K562 (cell line): Measurements from ENCODE around the gene RIOK3. TPM values are rescaled to one million over a fixed set of nuclear protein-coding genes. Genes with fewer than 3 reads are reported as not detected.

Source experiments
- ATAC-seq: fragments of 200-7000 bp; cut with Tn5 transposase; 3 replicates; pipeline ENCODE4 v1.9.1; 2020; ENCODE audit warnings: moderate library complexity
- BruUV-seq: library from RNA; stranded (reverse); fragments of 400-500 nt; replicated peaks from 2 replicates; lab custom pipeline; 2021; lab: Mats Ljungman, UMichigan
- CTCF ChIA-PET: fragments of 300-600 bp; formaldehyde crosslinking; extraction: SDS; loops from one replicate; lab custom pipeline; 2021; ENCODE audit warnings: low intra/inter-chr PET ratio; lab: Yijun Ruan, JAX
- POLR2A ChIA-PET: fragments of 300-600, 350-650 bp; sonication (Branson Sonifier 250); formaldehyde crosslinking; extraction: SDS; loops from one replicate; lab custom pipeline; 2021; ENCODE audit warnings: antibody characterized with exemption, inconsistent platforms; lab: Yijun Ruan, JAX
- DNase-seq, 4 experiments: peaks; one replicate each; pipeline versions ENCODE4 v3.0.0 to v3.0.0-alpha.2; 2011 to 2018; ENCODE audit warnings: low spot score in 3 of 4, mixed read lengths in 3 of 4; ENCODE audit errors: extremely low read depth in 1 of 4
- FAIRE-seq: peaks from 2 replicates; lab custom pipeline; 2011; peaks lifted over from hg19 to GRCh38; lab: Jason Lieb, UNC
- H2AFZ ChIP-seq: 2 replicates; pipeline ENCODE4 v1.6.0; 2011; ENCODE audit warnings: low read depth, low read length, control low read depth, inconsistent platforms
- H3K27ac ChIP-seq: fragments of 200-600 bp; 3 replicates; pipeline ENCODE4 v1.8.0; 2011; ENCODE audit warnings: low read depth, mild to moderate bottlenecking, control low read depth, inconsistent platforms, low read length, moderate library complexity, mixed read lengths; ENCODE audit errors: extremely low read depth
- H3K27me3 ChIP-seq, 2 experiments: fragments of 300-600 bp in 1 of 2; 2 replicates in 1 of 2; 3 replicates in 1 of 2; pipeline versions ENCODE4 v1.6.0 to v1.8.0; 2011; ENCODE audit warnings: inconsistent platforms in 2 of 2, low read length in 2 of 2, mild to moderate bottlenecking in 1 of 2, mixed read lengths in 1 of 2, moderate library complexity in 1 of 2; ENCODE audit not compliant: control insufficient read depth in 2 of 2, insufficient read depth in 2 of 2
- H3K36me3 ChIP-seq: fragments of 300-600 bp; 3 replicates; pipeline ENCODE4 v1.8.0; 2011; ENCODE audit warnings: mild to moderate bottlenecking, low read length, inconsistent platforms; ENCODE audit not compliant: control insufficient read depth, insufficient read depth
- H3K4me1 ChIP-seq, 2 experiments: fragments of 200-600 bp in 1 of 2; replicated peaks in 1 of 2; 2 replicates in 1 of 2; 3 replicates in 1 of 2; pipeline versions ENCODE4 v1.5.1 to v1.8.0; 2011; ENCODE audit warnings: inconsistent platforms in 2 of 2, low read length in 2 of 2, mild to moderate bottlenecking in 1 of 2, mixed read lengths in 1 of 2, moderate library complexity in 1 of 2; ENCODE audit not compliant: control insufficient read depth in 2 of 2, insufficient read depth in 2 of 2
- H3K4me2 ChIP-seq: 2 replicates; pipeline ENCODE4 v1.6.1; 2011; ENCODE audit warnings: low read length, control low read depth, inconsistent platforms, mixed read lengths; ENCODE audit not compliant: insufficient read depth
- H3K4me3 ChIP-seq: fragments of 200-600 bp; sonication (generic), shearing (Covaris generic); 2 replicates; pipeline ENCODE4 v1.5.1; 2016; ENCODE audit warnings: control low read depth, inconsistent platforms
- H3K79me2 ChIP-seq: fragments of 200-600 bp; 3 replicates; pipeline ENCODE4 v1.8.0; 2011; ENCODE audit warnings: low read length, inconsistent platforms; ENCODE audit not compliant: control insufficient read depth, insufficient read depth
- H3K9ac ChIP-seq, 2 experiments: 2 replicates each; pipeline versions ENCODE4 v1.6.0 to v1.6.1; 2011; ENCODE audit warnings: low read depth in 2 of 2, low read length in 2 of 2, control low read depth in 1 of 2, inconsistent platforms in 1 of 2, mild to moderate bottlenecking in 1 of 2, mixed read lengths in 1 of 2; ENCODE audit not compliant: insufficient read depth in 1 of 2
- H3K9me1 ChIP-seq: one replicate; pipeline ENCODE4 v1.6.0; 2011; ENCODE audit warnings: inconsistent platforms, mild to moderate bottlenecking, low read length, moderate library complexity; ENCODE audit not compliant: control insufficient read depth, insufficient read depth
- H3K9me3 ChIP-seq: replicated peaks from 2 replicates; pipeline ENCODE4 v1.5.1; 2011; ENCODE audit warnings: low read depth, low read length, inconsistent platforms; ENCODE audit not compliant: control insufficient read depth, insufficient read depth
- H4K20me1 ChIP-seq: replicated peaks from 2 replicates; pipeline ENCODE4 v1.6.1; 2011; ENCODE audit warnings: low read length, inconsistent platforms, mixed read lengths; ENCODE audit not compliant: control insufficient read depth, insufficient read depth
- ATF6 ChIP-seq: sonication (generic); formaldehyde crosslinking; IDR thresholded peaks from 2 replicates; pipeline ENCODE4 v1.4.0; 2020; ENCODE audit warnings: mild to moderate bottlenecking, missing genetic modification reagents
- CREM ChIP-seq: IDR thresholded peaks from 2 replicates; pipeline ENCODE4 v1.6.1; 2014; ENCODE audit warnings: antibody characterized with exemption, low read depth
- HDAC1 ChIP-seq, 2 experiments: fragments of 450-650 bp; IDR thresholded peaks; 2 replicates each; pipeline ENCODE4 v1.6.1; 2016 to 2017; ENCODE audit warnings: inconsistent platforms in 1 of 2, mild to moderate bottlenecking in 1 of 2, moderate library complexity in 1 of 2
- MEIS2 ChIP-seq: fragments of 450-650 bp; IDR thresholded peaks from 2 replicates; pipeline ENCODE4 v1.6.1; 2014; ENCODE audit warnings: mild to moderate bottlenecking; ENCODE audit not compliant: partially characterized antibody
- NFIX ChIP-seq: fragments of 250-450 bp; sonication (Bioruptor Pico); IDR thresholded peaks from 2 replicates; pipeline ENCODE4 v1.4.0; 2020; ENCODE audit warnings: low read depth, mild to moderate bottlenecking, moderate library complexity
- PKNOX1 ChIP-seq: fragments of 450-650 bp; IDR thresholded peaks from 2 replicates; pipeline ENCODE4 v1.6.1; 2016
- TEAD4 ChIP-seq, 2 experiments: sonication (generic) in 1 of 2; formaldehyde crosslinking in 1 of 2; IDR thresholded peaks; 2 replicates each; pipeline versions ENCODE4 v1.6.1 to v1.8.0; 2012 to 2022; ENCODE audit warnings: borderline replicate concordance in 1 of 2, inconsistent platforms in 1 of 2, low read length in 1 of 2, mild to moderate bottlenecking in 1 of 2, missing genetic modification reagents in 1 of 2
- ZBTB43 ChIP-seq: sonication (generic); formaldehyde crosslinking; IDR thresholded peaks from 2 replicates; pipeline ENCODE4 v1.8.0; 2023; ENCODE audit warnings: mild to moderate bottlenecking, missing genetic modification reagents
- ZFPM2 ChIP-seq: fragments of 250-450 bp; sonication (Bioruptor Pico); IDR thresholded peaks from 2 replicates; pipeline ENCODE4 v1.5.1; 2022; ENCODE audit warnings: mild to moderate bottlenecking
- ZFX ChIP-seq: sonication (generic); formaldehyde crosslinking; IDR thresholded peaks from 2 replicates; pipeline ENCODE4 v1.8.0; 2022; ENCODE audit warnings: mild to moderate bottlenecking, missing genetic modification reagents, moderate library complexity
- ZNF668 ChIP-seq: fragments of 250-450 bp; sonication (Bioruptor Pico); IDR thresholded peaks from 2 replicates; pipeline ENCODE4 v1.8.0; 2022; ENCODE audit warnings: mild to moderate bottlenecking, inconsistent platforms
- ZSCAN32 ChIP-seq: fragments of 450-650 bp; formaldehyde crosslinking; IDR thresholded peaks from 2 replicates; pipeline ENCODE4 v1.4.0; 2020; ENCODE audit warnings: mild to moderate bottlenecking, moderate library complexity
- WGBS: fragments of 100-300 bp; shearing (Covaris generic); methylation state at CpG from one replicate; pipeline ENCODE4 v1.1.6; 2016; ENCODE audit warnings: low coverage, mixed read lengths; ENCODE audit not compliant: insufficient coverage; ENCODE audit errors: missing lambda C conversion rate; 5-methylcytosine and 5-hydroxymethylcytosine counted together
- in situ Hi-C: fragments of 300-500 bp; cut with MboI; formaldehyde crosslinking; loops from 4 replicates; pipeline ENCODE4 v1.15.0; 2018; ENCODE audit warnings: inconsistent platforms, mixed read lengths
- intact Hi-C: fragments of 100-400 bp; cut with micrococcal nuclease; formaldehyde crosslinking; loops from 2 replicates; pipeline ENCODE4 v1.14.2; 2022
- polyA plus RNA-seq, 8 experiments: library from polyadenylated mRNA; depleted of rRNA in 4 of 8; stranded (reverse) in 5 of 8; unstranded in 3 of 8; fragments of >200 nt; fragmentation: Nextera tagmentation in 2 of 8; fragmentation: Illumina TruSeq in 1 of 8; extraction: Ambion mirVana in 2 of 8; extraction: Trizol in 1 of 8; gene quantifications; 2 replicates each; pipeline versions ENCODE4 v1.2.1 to v1.2.3, GENCODE V29; 2011 to 2014; ENCODE audit warnings: inconsistent platforms in 1 of 8, missing spikeins in 1 of 8
- total RNA-seq, 7 experiments: library from RNA; depleted of rRNA in 6 of 7; stranded (reverse); fragments of >200 nt in 6 of 7; fragmentation: Illumina TruSeq in 2 of 7; extraction: Trizol in 2 of 7; gene quantifications; 2 replicates each; pipeline versions ENCODE4 v1.2.1 to v1.2.3, GENCODE V29; 2011 to 2021; ENCODE audit warnings: low replicate concordance in 1 of 7

RIOK3 gene
- total and polyA plus RNA-seq, 9 of the 15 experiments (the other 6 are each of a cell fraction or from before 2014, with no cell fraction given): 21.4 to 89.5 (median 62.9) TPM

GRCh38 chr18:23405636-23406035 lies 47.5 kb upstream of the RIOK3 start (continued):
- no peak for TF ChIP-seq ATF6 (CRISPR knock-in tag)
- no peak for TF ChIP-seq ZFX
- TF ChIP-seq HDAC1 (IDR thresholded peaks at IDR 0.05): no peak
- TF ChIP-seq ZNF668 (CRISPR knock-in tag): no peak

- FAIRE-seq: no peak
- TF ChIP-seq PKNOX1: peak; percentile 40; the same call in 1 of the 2 replicates
- TF ChIP-seq ZFPM2: no peak
- TF ChIP-seq ZSCAN32 (CRISPR knock-in tag): no peak
- TF ChIP-seq MEIS2: peak; percentile 43
- TF ChIP-seq CREM: no peak
- TF ChIP-seq NFIX: no peak
- TF ChIP-seq TEAD4 (IDR thresholded peaks at IDR 0.05; ENCODE audit: low read length): 0 out of 2 replicates have a peak, but pooled peaks have one; percentile 8
- no peak for TF ChIP-seq TEAD4 (CRISPR knock-in tag; IDR thresholded peaks at IDR 0.05; ENCODE audit: borderline replicate concordance)
- TF ChIP-seq ZBTB43 (CRISPR knock-in tag): no peak
These were observed 46.8 kb upstream of the RIOK3 start for GRCh38 chr18:23406271-23406787.

More at GRCh38 chr18:23406271-23406787, 46.8 kb upstream of the RIOK3 start:
- peaks cover 5% of the 10 kb centered on the region; the same call in 1 of the 3 replicates for H3K36me3 ChIP-seq
- H3K79me2 ChIP-seq: no peaks in the 10 kb centered on the region
- in situ Hi-C loops: no loop called here
- intact Hi-C loops: loop anchor here (10.0 kb wide), 1 partner anchor 372 kb away; no protein-coding TSS in a partner anchor
- 6% methylated on average over 2 of the region's 2 CpGs for WGBS
- H3K27me3 ChIP-seq: no peaks in the 10 kb centered on the region
- H2AFZ ChIP-seq: no peak overlapping the region
- H3K4me3 ChIP-seq: no peak overlapping the region
- H3K4me2 ChIP-seq: no peak overlapping the region
- H3K4me1 ChIP-seq: no peaks in the 10 kb centered on the region
- ATAC-seq (peak; percentile 70), DNase-seq (peak in 1 of 4 experiments; percentile 39)
- H3K9me3 ChIP-seq: no peaks in the 10 kb centered on the region
- no peak overlapping the region for H3K27ac ChIP-seq
- ChIA-PET POLR2A (interaction anchor here (1.1 to 1.2 kb wide), 2 partner anchors 12 to 278 kb away, joined by 3 to 7 read pairs; no protein-coding TSS in a partner anchor), CTCF (no interaction called here)
- no peaks in the 10 kb centered on the region for H3K9me1 ChIP-seq
- H4K20me1 ChIP-seq: no peaks in the 10 kb centered on the region; the same call in 1 of the 2 replicates
- no TSS peak for BruUV-seq
- no peak overlapping the region for H3K9ac ChIP-seq
